ENCODE data around the gene KRT31. TPM values are rescaled to one million over a fixed set of nuclear protein-coding genes. Genes with fewer than 3 reads are reported as not detected.

The KRT31 gene
- total RNA-seq, 2 experiments from 2014 or later, result not detected

DNA sequence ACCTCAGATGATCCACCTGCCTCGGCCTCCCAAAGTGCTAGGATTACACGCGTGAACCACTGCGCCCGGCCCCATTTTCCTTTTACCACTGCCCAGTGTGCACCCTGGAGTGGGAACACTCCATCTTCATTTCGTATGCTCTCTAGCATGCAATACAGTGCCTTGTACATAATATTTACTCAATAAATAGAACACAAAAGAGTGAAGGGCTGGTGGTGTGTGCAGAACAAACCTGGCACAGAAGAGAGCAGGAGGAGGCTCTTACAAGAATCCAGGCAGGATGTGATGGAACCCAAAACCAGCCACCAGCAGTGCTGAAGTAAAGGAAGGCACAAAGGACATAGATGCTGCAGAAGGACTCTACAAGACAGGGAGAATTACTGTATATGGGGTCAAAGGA lies 19.7 kb upstream of the KRT31 start:
- intact Hi-C loops (cut with DNase I, micrococcal nuclease), result no loop called here
- Mint-ChIP-seq H3K4me1 (no peaks in the 10 kb centered on the region), H3K4me3 (no peak overlapping the region), H3K36me3 (ENCODE audit: low read depth) (no peaks in the 10 kb centered on the region), H3K9me3 (ENCODE audit: low read depth) (no peaks in the 10 kb centered on the region), H3K27me3 (no peaks in the 10 kb centered on the region), H3K27ac (no peak overlapping the region)
- DNase-seq (no peak), ATAC-seq (no peak)
- CTCF ChIA-PET, result interaction anchor here (1.0 to 3.4 kb wide), 7 partner anchors 9 to 77 kb away, joined by 3 to 13 read pairs (median 3); no protein-coding TSS in a partner anchor
- POLR2A ChIA-PET, result no interaction called here

DNA sequence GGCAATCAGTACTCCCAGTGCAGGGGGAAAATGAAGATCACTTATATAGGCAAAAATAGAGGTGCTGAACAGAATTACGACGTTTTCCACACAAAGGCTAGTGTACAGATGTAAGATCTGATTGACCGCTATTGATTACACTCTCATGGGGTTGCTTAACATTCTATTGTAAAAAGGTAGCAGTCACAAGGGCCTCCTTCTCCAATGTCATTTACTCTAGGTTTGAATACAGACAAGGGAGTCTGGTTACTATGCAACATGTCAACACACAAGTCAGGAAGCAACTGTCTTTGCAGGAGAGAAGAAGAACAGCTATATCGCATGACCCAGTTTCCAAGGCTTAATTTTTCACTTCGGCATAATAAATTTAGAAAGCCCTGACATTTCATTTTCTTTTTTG lies 19.1 kb upstream of the KRT31 start:
- Mint-ChIP-seq H3K4me3 (no peak overlapping the region), H3K4me1 (no peaks in the 10 kb centered on the region), H3K27me3 (no peaks in the 10 kb centered on the region), H3K9me3 (ENCODE audit: low read depth) (no peaks in the 10 kb centered on the region), H3K36me3 (ENCODE audit: low read depth) (no peaks in the 10 kb centered on the region), H3K27ac (no peak overlapping the region)
- ATAC-seq (no peak), DNase-seq (no peak)
- CTCF ChIA-PET, result interaction anchor here (1.4 kb wide), 1 partner anchor 9 kb away, joined by 4 read pairs; no protein-coding TSS in a partner anchor
- POLR2A ChIA-PET, result no interaction called here
- intact Hi-C loops (cut with DNase I, micrococcal nuclease), result no loop called here

DNA sequence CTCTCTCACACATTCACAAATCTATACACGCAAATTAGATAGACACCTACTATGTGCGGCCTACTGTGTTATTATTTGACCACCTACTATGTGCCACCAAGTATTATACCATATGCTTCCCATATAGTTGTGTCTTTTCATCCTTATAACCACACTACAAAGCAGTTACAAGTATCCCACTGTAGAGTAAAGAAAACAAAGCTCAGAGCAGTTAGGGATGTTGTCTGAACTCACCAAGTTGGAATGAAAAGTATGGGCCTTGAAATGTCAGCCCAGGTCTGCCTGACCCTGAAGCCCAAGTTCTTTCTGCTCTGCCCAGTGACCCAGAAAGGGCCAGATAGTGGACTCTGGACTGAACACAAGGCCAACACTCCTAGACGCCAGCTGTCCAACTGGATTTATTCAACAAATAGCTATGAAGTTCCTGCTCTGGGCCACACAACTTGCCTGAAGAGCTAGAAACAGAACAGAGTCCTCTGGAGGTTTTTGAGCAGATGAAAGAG lies 18.5 kb upstream of the KRT31 start:
- ATAC-seq (no peak), DNase-seq (no peak)
- Mint-ChIP-seq H3K36me3 (ENCODE audit: low read depth) (no peaks in the 10 kb centered on the region), H3K9me3 (ENCODE audit: low read depth) (no peaks in the 10 kb centered on the region), H3K27me3 (no peaks in the 10 kb centered on the region), H3K4me3 (no peak overlapping the region), H3K27ac (no peak overlapping the region), H3K4me1 (no peaks in the 10 kb centered on the region)
- POLR2A ChIA-PET, result no interaction called here
- intact Hi-C loops (cut with DNase I, micrococcal nuclease), result no loop called here
- CTCF ChIA-PET, result interaction anchor here (1.4 kb wide), 1 partner anchor 8 kb away, joined by 4 read pairs; no protein-coding TSS in a partner anchor

DNA sequence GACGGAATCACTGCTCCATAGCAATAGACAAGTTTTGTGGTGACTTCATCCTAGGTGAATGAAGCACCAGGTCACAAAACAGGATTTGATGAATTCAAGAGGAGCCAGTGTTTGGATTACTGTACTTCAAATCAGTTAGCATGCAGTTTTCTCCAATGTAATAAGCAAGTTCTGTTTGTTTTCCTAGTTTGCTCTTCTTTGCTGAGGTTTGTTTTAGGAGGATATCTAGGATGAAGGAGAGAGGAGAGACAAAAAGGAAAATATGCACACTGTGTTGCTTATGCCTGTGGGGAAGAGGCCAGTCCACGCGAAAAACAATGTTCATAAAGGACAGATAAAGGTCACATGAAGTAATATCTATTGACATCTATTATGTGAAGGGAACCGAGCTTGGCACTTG lies 18.0 kb upstream of the KRT31 start:
- Mint-ChIP-seq H3K36me3 (ENCODE audit: low read depth) (no peaks in the 10 kb centered on the region), H3K4me1 (no peaks in the 10 kb centered on the region), H3K27me3 (no peaks in the 10 kb centered on the region), H3K27ac (no peak overlapping the region), H3K9me3 (ENCODE audit: low read depth) (no peaks in the 10 kb centered on the region), H3K4me3 (no peak overlapping the region)
- POLR2A ChIA-PET, result no interaction called here
- CTCF ChIA-PET, result no interaction called here
- DNase-seq (no peak), ATAC-seq (no peak)
- intact Hi-C loops (cut with DNase I, micrococcal nuclease), result no loop called here

DNA sequence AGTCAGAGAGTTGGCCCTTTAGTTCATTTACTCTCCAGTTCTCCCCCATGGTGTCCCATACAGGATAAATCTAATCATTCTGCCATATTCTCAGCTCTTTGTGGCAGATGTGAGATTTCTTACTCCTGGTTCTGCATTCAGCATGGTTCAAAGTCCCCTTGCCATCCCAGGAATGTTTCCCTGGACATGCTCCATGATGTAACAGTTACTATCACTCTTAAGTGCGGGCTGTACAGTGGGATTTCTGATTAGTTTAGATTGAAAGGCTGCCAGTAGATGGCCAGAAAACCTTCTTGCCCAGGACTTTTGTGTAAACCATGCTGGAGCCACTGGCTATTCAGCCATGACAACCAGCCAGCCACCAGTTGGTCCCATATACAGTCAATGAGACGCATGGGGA lies 16.6 kb upstream of the KRT31 start:
- no peak for DNase-seq
- no peak overlapping the region for H3K4me3 Mint-ChIP-seq
- intact Hi-C loops (cut with DNase I, micrococcal nuclease), result no loop called here
- POLR2A ChIA-PET, result no interaction called here
- CTCF ChIA-PET, result interaction anchor here (0.6 kb wide), 1 partner anchor 135 kb away, joined by 3 read pairs; no protein-coding TSS in a partner anchor
- peaks cover 4% of the 10 kb centered on the region for H3K4me1 Mint-ChIP-seq
- H3K9me3 Mint-ChIP-seq (ENCODE audit: low read depth), result no peaks in the 10 kb centered on the region
- ATAC-seq, result no peak
- no peak overlapping the region for H3K27ac Mint-ChIP-seq
- no peaks in the 10 kb centered on the region for H3K27me3 Mint-ChIP-seq
- no peaks in the 10 kb centered on the region for H3K36me3 Mint-ChIP-seq (ENCODE audit: low read depth)

DNA sequence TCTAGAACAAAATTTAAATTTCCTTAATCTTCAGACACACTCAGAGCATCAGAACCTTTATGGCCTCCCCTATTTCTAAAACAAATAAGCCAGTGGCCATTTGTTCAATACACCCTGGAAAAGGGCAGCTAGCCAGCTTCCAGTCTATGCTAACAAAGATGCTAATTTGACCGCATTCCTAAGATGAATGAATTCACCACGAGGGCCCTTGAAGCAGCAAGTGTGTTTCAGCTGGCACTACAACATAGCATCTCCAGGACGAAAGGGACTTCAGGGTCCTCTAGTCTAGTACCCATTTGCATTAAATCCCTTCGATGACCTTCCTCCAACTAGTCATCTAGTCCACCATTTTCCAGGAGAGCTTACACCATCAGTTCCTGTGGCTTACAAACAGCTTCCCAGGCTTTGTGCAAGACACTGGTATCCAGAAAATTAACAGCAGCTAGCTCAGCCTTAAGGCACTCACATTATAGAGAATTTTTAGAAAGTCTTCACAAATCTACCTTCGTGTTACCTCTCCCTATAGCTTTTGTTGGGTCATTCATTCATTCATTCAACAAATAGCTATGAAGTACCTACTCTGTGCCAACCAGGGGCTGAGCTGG lies 16.0 kb upstream of the KRT31 start:
- no peaks in the 10 kb centered on the region for H3K9me3 Mint-ChIP-seq (ENCODE audit: low read depth)
- ChIA-PET POLR2A (no interaction called here), CTCF (interaction anchor here (0.6 to 0.9 kb wide), 2 partner anchors 31 to 136 kb away, joined by 3 read pairs; partner anchors contain the start of gene KRT34)
- DNase-seq (no peak), ATAC-seq (no peak)
- peaks cover 6% of the 10 kb centered on the region for H3K4me1 Mint-ChIP-seq
- H3K27me3 Mint-ChIP-seq, result no peaks in the 10 kb centered on the region
- intact Hi-C loops (cut with DNase I, micrococcal nuclease), result no loop called here
- H3K4me3 Mint-ChIP-seq, result no peak overlapping the region
- H3K36me3 Mint-ChIP-seq (ENCODE audit: low read depth), result no peaks in the 10 kb centered on the region
- no peak overlapping the region for H3K27ac Mint-ChIP-seq

DNA sequence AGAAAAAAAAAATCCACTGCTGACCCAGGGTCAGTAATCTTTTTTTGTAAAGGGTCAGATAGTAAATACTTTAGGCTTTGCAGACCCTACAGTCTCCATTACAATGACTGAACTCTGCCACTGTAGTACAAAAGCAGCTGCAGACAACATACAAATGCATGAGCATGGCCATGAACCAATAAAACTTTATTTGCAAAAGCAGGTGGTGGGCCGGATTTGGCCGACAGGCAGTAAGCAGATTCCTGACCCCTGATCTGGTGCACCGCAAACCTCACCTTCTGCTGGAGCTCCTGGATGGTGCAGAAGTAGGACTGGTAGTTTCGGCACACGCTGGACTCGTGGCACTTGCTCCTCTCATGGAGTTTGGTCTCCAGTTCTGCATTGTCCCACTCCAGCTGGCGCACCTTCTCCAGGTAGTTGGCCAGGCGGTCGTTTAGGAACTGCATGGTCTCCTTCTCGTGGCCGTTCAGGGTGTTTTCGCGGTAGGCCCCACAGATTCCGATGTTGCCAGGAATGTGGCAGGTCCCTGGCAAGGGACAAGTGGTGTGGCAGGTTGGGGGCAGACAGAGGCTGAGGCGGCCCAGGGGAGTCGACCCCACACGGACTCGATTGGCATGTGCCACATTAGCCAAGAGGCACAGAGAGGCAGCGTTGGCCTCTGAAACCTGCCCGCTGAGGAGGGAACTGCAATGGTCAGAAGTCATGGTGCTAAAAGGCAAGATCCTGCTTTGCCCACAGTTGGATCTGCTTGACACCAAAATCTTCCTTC lies 13.8 kb upstream of the KRT31 start:
- Mint-ChIP-seq H3K27ac (no peak overlapping the region), H3K27me3 (no peaks in the 10 kb centered on the region), H3K9me3 (ENCODE audit: low read depth) (no peaks in the 10 kb centered on the region), H3K4me3 (no peak overlapping the region), H3K4me1 (peaks cover 8% of the 10 kb centered on the region), H3K36me3 (ENCODE audit: low read depth) (no peaks in the 10 kb centered on the region)
- POLR2A ChIA-PET, result no interaction called here
- ATAC-seq (no peak), DNase-seq (no peak)
- intact Hi-C loops (cut with DNase I, micrococcal nuclease), result no loop called here
- CTCF ChIA-PET, result interaction anchor here (1.0 kb wide), 1 partner anchor 63 kb away, joined by 4 read pairs; no protein-coding TSS in a partner anchor

DNA sequence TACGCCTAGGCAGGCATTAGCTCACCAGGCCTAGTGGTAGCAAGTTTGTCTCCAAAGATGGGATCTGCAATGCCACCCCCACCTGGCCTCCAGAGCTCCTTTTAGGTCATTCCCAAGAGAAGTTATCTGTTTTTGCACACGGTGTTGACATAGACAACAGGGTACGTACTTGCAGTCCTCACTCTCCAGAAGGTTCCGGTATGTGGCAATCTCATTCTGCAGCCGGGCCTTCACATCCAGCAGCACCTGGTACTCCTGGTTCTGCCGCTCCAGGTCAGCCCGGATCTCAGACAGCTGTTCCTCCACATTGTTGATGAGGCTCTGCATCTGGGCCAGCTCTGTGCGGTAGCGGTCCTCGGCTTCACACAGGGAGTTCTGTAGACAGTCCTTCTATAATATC lies 9.8 kb upstream of the KRT31 start:
- peaks cover 32% of the 10 kb centered on the region for H3K4me1 Mint-ChIP-seq
- no peaks in the 10 kb centered on the region for H3K9me3 Mint-ChIP-seq (ENCODE audit: low read depth)
- no peak overlapping the region for H3K4me3 Mint-ChIP-seq
- no peaks in the 10 kb centered on the region for H3K27me3 Mint-ChIP-seq
- H3K27ac Mint-ChIP-seq, result no peak overlapping the region
- POLR2A ChIA-PET, result no interaction called here
- ATAC-seq (no peak), DNase-seq (no peak)
- H3K36me3 Mint-ChIP-seq (ENCODE audit: low read depth), result no peaks in the 10 kb centered on the region
- CTCF ChIA-PET, result interaction anchor here (1.4 kb wide), 1 partner anchor 9 kb away, joined by 4 read pairs; no protein-coding TSS in a partner anchor
- intact Hi-C loops (cut with DNase I, micrococcal nuclease), result loop anchor here in 1 of 2 experiments (10.0 kb wide), 1 partner anchor 792 kb away; no protein-coding TSS in a partner anchor

DNA sequence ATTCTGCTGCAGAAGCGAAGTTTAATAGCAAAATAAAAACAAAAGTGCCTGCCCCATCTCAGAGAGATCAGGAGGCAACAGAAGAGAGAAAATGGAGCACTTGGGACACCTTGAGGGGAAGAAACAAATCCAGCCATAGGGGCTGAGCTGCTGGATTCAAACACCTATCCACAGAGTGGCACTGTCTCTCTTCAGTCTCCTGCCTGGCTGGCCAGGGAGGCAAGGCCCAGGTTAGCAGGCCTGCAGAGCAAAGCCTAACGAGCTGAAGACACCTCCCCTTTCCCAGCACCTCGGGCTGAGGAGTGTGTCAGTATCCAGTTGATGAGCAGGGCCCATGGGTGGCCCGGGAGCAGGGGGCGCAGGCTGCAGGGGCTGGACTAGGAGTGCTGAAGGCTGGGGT lies 8.8 kb upstream of the KRT31 start:
- H3K27me3 Mint-ChIP-seq, result no peaks in the 10 kb centered on the region
- no peaks in the 10 kb centered on the region for H3K36me3 Mint-ChIP-seq (ENCODE audit: low read depth)
- H3K4me1 Mint-ChIP-seq, result peaks cover 35% of the 10 kb centered on the region
- H3K27ac Mint-ChIP-seq, result no peak overlapping the region
- no peaks in the 10 kb centered on the region for H3K9me3 Mint-ChIP-seq (ENCODE audit: low read depth)
- DNase-seq, result no peak
- ChIA-PET CTCF (interaction anchor here (3.2 to 3.7 kb wide), 2 partner anchors 12 to 143 kb away, joined by 13 to 21 read pairs; no protein-coding TSS in a partner anchor), POLR2A (no interaction called here)
- ATAC-seq, result no peak
- intact Hi-C loops (cut with DNase I, micrococcal nuclease), result loop anchor here in 1 of 2 experiments (10.0 kb wide), 1 partner anchor 791 kb away; no protein-coding TSS in a partner anchor
- H3K4me3 Mint-ChIP-seq, result no peak overlapping the region

DNA sequence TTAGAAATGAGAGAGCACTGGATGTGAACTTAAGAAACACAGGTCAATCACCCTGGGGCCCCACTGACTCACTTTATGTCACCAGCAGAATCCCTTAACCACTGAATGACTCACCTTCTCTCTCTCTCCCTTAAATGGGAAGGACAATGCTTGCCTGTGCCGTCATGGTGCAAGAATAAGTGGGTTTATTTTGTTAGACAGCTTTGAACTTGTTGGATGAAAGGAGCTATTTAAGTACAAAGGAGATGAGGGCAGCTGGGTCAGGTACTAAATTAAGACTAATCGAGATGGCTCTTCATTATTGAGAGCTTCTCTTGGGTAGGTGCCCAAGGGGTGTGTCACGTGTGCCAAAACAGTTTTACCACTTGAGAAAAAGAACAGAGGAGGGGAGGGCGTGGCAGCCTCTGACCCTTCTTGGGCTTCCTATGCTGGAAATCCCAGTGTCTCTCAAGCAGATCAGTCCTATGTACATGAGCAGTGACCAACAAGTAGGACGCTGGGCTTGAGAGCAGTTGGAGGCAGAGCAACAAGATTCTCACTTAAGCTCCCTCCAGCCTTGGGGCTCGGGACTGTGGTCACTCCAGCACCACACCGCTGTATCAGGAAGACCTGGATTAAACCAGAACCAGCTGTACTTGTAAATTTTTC lies 6.7 kb upstream of the KRT31 start:
- DNase-seq, result peak; percentile 80
- H3K9me3 Mint-ChIP-seq (ENCODE audit: low read depth), result no peaks in the 10 kb centered on the region
- ChIA-PET POLR2A (interaction anchor here (0.8 to 1.5 kb wide), 4 partner anchors 144 to 861 kb away, joined by 3 to 8 read pairs (median 3); partner anchors contain the start of gene EIF1), CTCF (interaction anchor here (0.7 to 3.7 kb wide), 10 partner anchors 13 to 555 kb away, joined by 3 to 21 read pairs (median 6); no protein-coding TSS in a partner anchor)
- peaks cover 2% of the 10 kb centered on the region for H3K27me3 Mint-ChIP-seq
- peak; percentile 91 for ATAC-seq
- peak overlapping the region; percentile 87 for H3K27ac Mint-ChIP-seq
- no peaks in the 10 kb centered on the region for H3K36me3 Mint-ChIP-seq (ENCODE audit: low read depth)
- intact Hi-C loops (cut with DNase I, micrococcal nuclease), result loop anchor here in 1 of 2 experiments (2.0 to 10.0 kb wide), 3 partner anchors 145 to 789 kb away; no protein-coding TSS in a partner anchor
- H3K4me1 Mint-ChIP-seq, result peaks cover 38% of the 10 kb centered on the region
- peak overlapping the region; percentile 10 for H3K4me3 Mint-ChIP-seq

DNA sequence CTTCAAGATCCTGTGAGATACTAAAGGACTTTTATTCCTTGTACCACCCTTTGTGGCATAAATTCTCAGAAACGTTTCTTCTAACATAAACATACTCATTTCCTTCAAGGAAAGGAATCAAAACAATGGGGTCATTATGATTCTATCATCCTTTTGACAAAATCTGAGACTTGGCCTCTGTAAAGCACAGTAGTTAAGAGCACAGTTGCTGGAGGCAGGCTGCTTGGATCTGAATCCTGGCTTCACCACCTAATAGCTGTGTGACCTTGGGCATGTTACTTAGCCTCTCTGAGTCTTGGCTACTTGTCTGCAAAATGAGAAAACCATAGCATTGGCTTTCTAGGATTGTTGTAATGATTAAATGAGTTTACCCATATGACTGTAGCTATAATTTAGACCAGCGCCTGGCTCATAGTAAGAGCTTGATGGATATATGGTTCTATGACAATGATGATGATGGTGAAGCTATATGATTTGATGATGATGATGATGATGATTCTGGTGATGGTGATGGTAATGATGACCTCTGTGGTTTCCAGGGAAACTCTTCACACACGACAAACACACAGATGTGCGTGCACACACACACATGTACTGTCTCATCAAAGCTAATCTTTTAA lies 6.1 kb upstream of the KRT31 start:
- POLR2A ChIA-PET, result interaction anchor here (0.6 to 1.5 kb wide), 5 partner anchors 145 to 861 kb away, joined by 3 to 8 read pairs (median 3); partner anchors contain the start of gene EIF1

More for the DNA sequence above, 6.1 kb upstream of the KRT31 start:
- Mint-ChIP-seq H3K4me1 (peaks cover 35% of the 10 kb centered on the region), H3K27ac (peak overlapping the region; percentile 87), H3K27me3 (peaks cover 2% of the 10 kb centered on the region), H3K36me3 (ENCODE audit: low read depth) (no peaks in the 10 kb centered on the region), H3K4me3 (peak overlapping the region; percentile 10), H3K9me3 (ENCODE audit: low read depth) (no peaks in the 10 kb centered on the region)
- CTCF ChIA-PET, result interaction anchor here (0.8 to 3.7 kb wide), 8 partner anchors 12 to 493 kb away, joined by 3 to 21 read pairs (median 7); no protein-coding TSS in a partner anchor
- ATAC-seq (peak; percentile 55), DNase-seq (peak; percentile 17)
- intact Hi-C loops (cut with DNase I, micrococcal nuclease), result loop anchor here (1.0 to 10.0 kb wide), 4 partner anchors 62 to 789 kb away; no protein-coding TSS in a partner anchor
